Activated T-helper 2 cell treated with anti-CD3 and anti-CD28 coated beads, Interferon-gamma antibody, Interleukin-2, Interleukin-4, amounts not matched to agents 10 μg/mL and 5 μg/mL and 100 μg/mL, durations not matched to agents 14 hours and 24 hours and 36 hours (primary cell): ENCODE measurements around the gene SQOR. TPM values are rescaled to one million over a fixed set of nuclear protein-coding genes. Genes with fewer than 3 reads are reported as not detected.
A peak's percentile ranks its signal among the peaks of the same experiment; 100 is the strongest.

Experiments used
- DNase-seq: peaks from one replicate; pipeline ENCODE4 v3.0.0; 2021; ENCODE audit warnings: low spot score
- H3K27ac Mint-ChIP-seq: one replicate; pipeline ENCODE4 v1.8.0; 2021; ENCODE audit warnings: mixed read lengths
- H3K27me3 Mint-ChIP-seq: one replicate; pipeline ENCODE4 v1.8.0; 2021; ENCODE audit warnings: low read depth, mixed read lengths
- H3K36me3 Mint-ChIP-seq: one replicate; pipeline ENCODE4 v1.8.0; 2021; ENCODE audit warnings: low read depth, mixed read lengths
- H3K4me1 Mint-ChIP-seq: one replicate; pipeline ENCODE4 v1.8.0; 2021; ENCODE audit warnings: low read depth, mixed read lengths
- H3K4me3 Mint-ChIP-seq: one replicate; pipeline ENCODE4 v1.8.0; 2021; ENCODE audit warnings: low read depth, mild to moderate bottlenecking, moderate library complexity, mixed read lengths
- H3K9me3 Mint-ChIP-seq: one replicate; pipeline ENCODE4 v1.8.0; 2021; ENCODE audit warnings: mixed read lengths
- intact Hi-C: fragments of 100-400 bp; cut with micrococcal nuclease; formaldehyde crosslinking; loops from one replicate; pipeline ENCODE4 v1.15.1; 2023
- total RNA-seq: library from RNA; stranded (reverse); gene quantifications from 2 replicates; pipeline ENCODE4 v1.2.3, GENCODE V29; 2022

SQOR gene
- total RNA-seq, 1 donor from 2014 or later = 115 TPM

- no peak overlapping the region for H3K4me3 Mint-ChIP-seq
- no peaks in the 10 kb centered on the region for H3K27me3 Mint-ChIP-seq
- H3K9me3 Mint-ChIP-seq = peaks cover 3% of the 10 kb centered on the region
- H3K4me1 Mint-ChIP-seq = peaks cover 41% of the 10 kb centered on the region
- no peak for DNase-seq
- H3K36me3 Mint-ChIP-seq = peaks cover 32% of the 10 kb centered on the region
- intact Hi-C loops = no loop called here
- H3K27ac Mint-ChIP-seq = peak overlapping the region; percentile 35
Observed at GRCh38 chr15:45653702-45654424, 19.0 kb downstream of the SQOR start.

- Mint-ChIP-seq H3K27me3 (no peaks in the 10 kb centered on the region), H3K4me1 (peaks cover 37% of the 10 kb centered on the region), H3K9me3 (peaks cover 3% of the 10 kb centered on the region), H3K27ac (no peak overlapping the region), H3K4me3 (no peak overlapping the region), H3K36me3 (peaks cover 32% of the 10 kb centered on the region)
- no peak for DNase-seq
- intact Hi-C loops = no loop called here
Observed at GRCh38 chr15:45654749-45655148, 19.9 kb downstream of the SQOR start.

GRCh38 chr15:45657254-45657653, 22.4 kb downstream of the SQOR start:
- DNase-seq = no peak
- Mint-ChIP-seq H3K27me3 (no peaks in the 10 kb centered on the region), H3K27ac (peak overlapping the region; percentile 28), H3K9me3 (no peaks in the 10 kb centered on the region), H3K4me1 (peaks cover 27% of the 10 kb centered on the region), H3K4me3 (no peak overlapping the region), H3K36me3 (peaks cover 40% of the 10 kb centered on the region)
- intact Hi-C loops = no loop called here

GRCh38 chr15:45657764-45658545, 23.1 kb downstream of the SQOR start:
- intact Hi-C loops = no loop called here
- no peak overlapping the region for H3K4me3 Mint-ChIP-seq
- peaks cover 46% of the 10 kb centered on the region for H3K36me3 Mint-ChIP-seq
- H3K27me3 Mint-ChIP-seq = no peaks in the 10 kb centered on the region
- H3K4me1 Mint-ChIP-seq = peaks cover 23% of the 10 kb centered on the region
- no peak for DNase-seq
- H3K9me3 Mint-ChIP-seq = no peaks in the 10 kb centered on the region
- peak overlapping the region; percentile 15 for H3K27ac Mint-ChIP-seq

GRCh38 chr15:45660231-45660979, 25.6 kb downstream of the SQOR start:
- H3K27ac Mint-ChIP-seq = peak overlapping the region; percentile 56

GRCh38 chr15:45662375-45662774, 27.5 kb downstream of the SQOR start:
- intact Hi-C loops = no loop called here
- Mint-ChIP-seq H3K4me1 (peaks cover 27% of the 10 kb centered on the region), H3K36me3 (peaks cover 70% of the 10 kb centered on the region), H3K27me3 (no peaks in the 10 kb centered on the region), H3K27ac (no peak overlapping the region), H3K4me3 (no peak overlapping the region), H3K9me3 (no peaks in the 10 kb centered on the region)
- DNase-seq = no peak

More at GRCh38 chr15:45660231-45660979, 25.6 kb downstream of the SQOR start:
- no peak overlapping the region for H3K4me3 Mint-ChIP-seq
- no peaks in the 10 kb centered on the region for H3K27me3 Mint-ChIP-seq
- intact Hi-C loops = no loop called here
- peaks cover 22% of the 10 kb centered on the region for H3K4me1 Mint-ChIP-seq
- H3K36me3 Mint-ChIP-seq = peaks cover 60% of the 10 kb centered on the region
- H3K9me3 Mint-ChIP-seq = no peaks in the 10 kb centered on the region
- DNase-seq = no peak

GRCh38 chr15:45664451-45664850, 29.6 kb downstream of the SQOR start:
- Mint-ChIP-seq H3K4me1 (peaks cover 25% of the 10 kb centered on the region), H3K4me3 (no peak overlapping the region), H3K36me3 (peaks cover 78% of the 10 kb centered on the region), H3K9me3 (no peaks in the 10 kb centered on the region), H3K27me3 (no peaks in the 10 kb centered on the region), H3K27ac (peak overlapping the region; percentile 80)
- no peak for DNase-seq
- intact Hi-C loops = loop anchor here (2.0 kb wide), 1 partner anchor 28 kb away; no protein-coding TSS in a partner anchor

- Mint-ChIP-seq H3K27me3 (no peaks in the 10 kb centered on the region), H3K4me1 (peaks cover 23% of the 10 kb centered on the region), H3K36me3 (peaks cover 79% of the 10 kb centered on the region), H3K27ac (no peak overlapping the region), H3K9me3 (no peaks in the 10 kb centered on the region), H3K4me3 (no peak overlapping the region)
- intact Hi-C loops = loop anchor here (2.0 kb wide), 1 partner anchor 28 kb away; no protein-coding TSS in a partner anchor
- no peak for DNase-seq
Observed at GRCh38 chr15:45665261-45665660, 30.4 kb downstream of the SQOR start.

- intact Hi-C loops = no loop called here
- H3K27ac Mint-ChIP-seq = no peak overlapping the region
- H3K27me3 Mint-ChIP-seq = no peaks in the 10 kb centered on the region
- H3K36me3 Mint-ChIP-seq = peaks cover 79% of the 10 kb centered on the region
- no peak overlapping the region for H3K4me3 Mint-ChIP-seq
- H3K9me3 Mint-ChIP-seq = no peaks in the 10 kb centered on the region
- no peak for DNase-seq
- H3K4me1 Mint-ChIP-seq = peaks cover 23% of the 10 kb centered on the region
Observed at GRCh38 chr15:45666119-45666875, 31.5 kb downstream of the SQOR start.

- no peak for DNase-seq
- peaks cover 23% of the 10 kb centered on the region for H3K4me1 Mint-ChIP-seq
- no peaks in the 10 kb centered on the region for H3K9me3 Mint-ChIP-seq
- intact Hi-C loops = no loop called here
- no peaks in the 10 kb centered on the region for H3K27me3 Mint-ChIP-seq
- no peak overlapping the region for H3K4me3 Mint-ChIP-seq
- no peak overlapping the region for H3K27ac Mint-ChIP-seq
- peaks cover 79% of the 10 kb centered on the region for H3K36me3 Mint-ChIP-seq
Observed at GRCh38 chr15:45667002-45667401, 32.2 kb downstream of the SQOR start.

GRCh38 chr15:45668386-45668785, 33.6 kb downstream of the SQOR start:
- Mint-ChIP-seq H3K9me3 (no peaks in the 10 kb centered on the region), H3K27me3 (no peaks in the 10 kb centered on the region), H3K4me3 (no peak overlapping the region), H3K27ac (no peak overlapping the region), H3K36me3 (peaks cover 72% of the 10 kb centered on the region), H3K4me1 (peaks cover 23% of the 10 kb centered on the region)
- DNase-seq = no peak
- intact Hi-C loops = no loop called here

- H3K4me3 Mint-ChIP-seq = no peak overlapping the region
- no peak for DNase-seq
- peaks cover 16% of the 10 kb centered on the region for H3K4me1 Mint-ChIP-seq
- H3K36me3 Mint-ChIP-seq = peaks cover 65% of the 10 kb centered on the region
- intact Hi-C loops = no loop called here
- H3K27me3 Mint-ChIP-seq = no peaks in the 10 kb centered on the region
- no peak overlapping the region for H3K27ac Mint-ChIP-seq
- H3K9me3 Mint-ChIP-seq = no peaks in the 10 kb centered on the region
Observed at GRCh38 chr15:45669422-45669821, 34.6 kb downstream of the SQOR start.
